Neutrophil (primary cell): Measurements from ENCODE around the gene TNFSF10.

Experiments used
- H3K27ac ChIP-seq: fragments of 200-600 bp; sonication (generic); 2 replicates; pipeline ENCODE4 v1.5.1; 2016; ENCODE audit warnings: mild to moderate bottlenecking, moderate library complexity
- H3K27me3 ChIP-seq: fragments of 200-600 bp; sonication (generic); 2 replicates; pipeline ENCODE4 v1.6.0; 2016; ENCODE audit warnings: mild to moderate bottlenecking
- H3K36me3 ChIP-seq: fragments of 200-600 bp; sonication (generic); 2 replicates; pipeline ENCODE4 v1.5.1; 2017
- H3K4me1 ChIP-seq, 2 experiments: fragments of 200-600 bp in 1 of 2; sonication (generic) in 1 of 2; 1 replicate in 1 of 2; 2 replicates in 1 of 2; pipeline versions ENCODE4 v1.5.1 to v1.6.1; 2013 to 2016; ENCODE audit warnings: low read depth in 1 of 2, low read length in 1 of 2, mild to moderate bottlenecking in 1 of 2, moderate library complexity in 1 of 2; ENCODE audit not compliant: control insufficient read depth in 1 of 2, insufficient read depth in 1 of 2
- H3K4me3 ChIP-seq, 2 experiments: fragments of 200-600 bp in 1 of 2; sonication (generic) in 1 of 2; 1 replicate in 1 of 2; 2 replicates in 1 of 2; pipeline ENCODE4 v1.5.1; 2013 to 2016; ENCODE audit warnings: low read depth in 1 of 2, low read length in 1 of 2, mild to moderate bottlenecking in 1 of 2, moderate library complexity in 1 of 2
- H3K9me3 ChIP-seq: fragments of 200-600 bp; sonication (generic); 2 replicates; pipeline ENCODE4 v1.5.1; 2016
- TF ChIP-seq, protein P1 (sequence below): fragments of 200-600 bp; sonication (generic); IDR thresholded peaks from 2 replicates; pipeline ENCODE4 v1.5.1; 2016; ENCODE audit warnings: antibody characterized with exemption

The TNFSF10 gene

DNA sequence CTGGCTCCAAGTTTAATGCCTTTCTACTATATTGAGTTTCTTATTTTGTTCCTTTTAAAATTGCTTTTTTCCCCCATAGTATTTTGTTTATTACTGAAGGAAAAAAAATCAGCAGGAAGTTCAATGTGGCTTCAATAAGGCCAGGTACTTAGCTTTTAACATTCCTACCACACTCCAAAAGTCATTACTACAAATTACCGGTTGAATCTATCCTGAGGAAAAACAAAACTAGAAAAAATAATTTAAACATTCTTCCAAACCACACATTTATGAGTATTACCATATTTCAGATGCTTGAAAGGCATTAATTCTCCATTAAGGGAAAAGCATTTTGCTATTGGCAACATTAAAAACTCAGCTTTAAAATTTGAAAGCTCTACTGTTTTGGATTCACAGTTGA, 20.2 kb upstream of the TNFSF10 start:
- TF ChIP-seq, protein P1, sequence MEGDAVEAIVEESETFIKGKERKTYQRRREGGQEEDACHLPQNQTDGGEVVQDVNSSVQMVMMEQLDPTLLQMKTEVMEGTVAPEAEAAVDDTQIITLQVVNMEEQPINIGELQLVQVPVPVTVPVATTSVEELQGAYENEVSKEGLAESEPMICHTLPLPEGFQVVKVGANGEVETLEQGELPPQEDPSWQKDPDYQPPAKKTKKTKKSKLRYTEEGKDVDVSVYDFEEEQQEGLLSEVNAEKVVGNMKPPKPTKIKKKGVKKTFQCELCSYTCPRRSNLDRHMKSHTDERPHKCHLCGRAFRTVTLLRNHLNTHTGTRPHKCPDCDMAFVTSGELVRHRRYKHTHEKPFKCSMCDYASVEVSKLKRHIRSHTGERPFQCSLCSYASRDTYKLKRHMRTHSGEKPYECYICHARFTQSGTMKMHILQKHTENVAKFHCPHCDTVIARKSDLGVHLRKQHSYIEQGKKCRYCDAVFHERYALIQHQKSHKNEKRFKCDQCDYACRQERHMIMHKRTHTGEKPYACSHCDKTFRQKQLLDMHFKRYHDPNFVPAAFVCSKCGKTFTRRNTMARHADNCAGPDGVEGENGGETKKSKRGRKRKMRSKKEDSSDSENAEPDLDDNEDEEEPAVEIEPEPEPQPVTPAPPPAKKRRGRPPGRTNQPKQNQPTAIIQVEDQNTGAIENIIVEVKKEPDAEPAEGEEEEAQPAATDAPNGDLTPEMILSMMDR = no peak
- Histone ChIP-seq H3K4me1 (peaks cover 32 to 34% of the 10 kb centered on the region in 2 experiments), H3K4me3 (no peak overlapping the region), H3K36me3 (no peaks in the 10 kb centered on the region), H3K9me3 (no peaks in the 10 kb centered on the region), H3K27me3 (no peaks in the 10 kb centered on the region), H3K27ac (no peak overlapping the region)

DNA sequence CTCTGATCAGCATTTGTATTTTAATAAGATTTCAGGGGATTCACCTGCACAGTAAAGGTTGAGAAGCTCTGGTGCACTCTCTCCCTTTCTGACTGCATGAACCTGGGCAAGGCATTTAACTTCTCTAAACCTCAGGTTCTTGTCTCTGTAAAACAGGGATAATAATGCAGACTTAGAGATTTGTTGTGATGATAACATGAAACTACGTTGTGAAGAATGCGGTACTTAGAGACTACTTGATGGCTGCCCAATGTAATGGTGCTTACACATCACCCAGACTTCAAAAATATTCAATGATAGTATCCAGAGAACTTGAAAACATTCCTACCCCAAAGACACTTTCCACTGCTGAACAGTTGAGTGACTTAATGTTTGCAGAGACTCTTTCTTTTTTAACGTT, 19.8 kb upstream of the TNFSF10 start:
- Histone ChIP-seq H3K4me3 (no peak overlapping the region), H3K27me3 (no peaks in the 10 kb centered on the region), H3K27ac (no peak overlapping the region), H3K4me1 (peaks cover 32 to 34% of the 10 kb centered on the region in 2 experiments), H3K9me3 (no peaks in the 10 kb centered on the region), H3K36me3 (no peaks in the 10 kb centered on the region)
- TF ChIP-seq, protein P1 = no peak

DNA sequence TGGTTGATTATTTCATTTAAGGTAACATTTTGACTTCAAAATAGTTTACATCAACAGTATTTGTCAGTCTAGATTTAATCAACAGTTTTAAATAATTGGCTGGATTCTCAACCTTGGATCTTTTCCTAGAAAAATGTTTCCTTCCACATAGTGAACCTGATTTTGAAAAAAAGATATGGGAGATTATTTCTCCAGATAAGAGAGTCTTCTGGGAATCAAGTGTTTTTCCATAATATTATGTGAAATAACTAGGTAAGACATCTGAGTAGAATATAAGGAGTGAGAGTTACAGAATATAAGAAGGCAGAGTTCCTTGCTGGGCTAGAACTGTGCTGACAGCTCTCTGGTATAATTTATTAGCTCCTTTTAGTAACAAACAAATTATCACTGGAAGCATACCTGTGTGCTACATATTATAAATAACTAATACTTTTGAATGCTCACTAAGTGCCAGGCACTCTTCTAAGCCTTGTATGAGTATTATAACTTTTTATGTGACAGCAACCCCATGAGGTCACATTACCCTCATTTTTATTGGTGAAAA, 18.8 kb upstream of the TNFSF10 start:
- H3K9me3 ChIP-seq = no peaks in the 10 kb centered on the region
- H3K36me3 ChIP-seq = no peaks in the 10 kb centered on the region
- H3K4me1 ChIP-seq = peaks cover 28 to 34% of the 10 kb centered on the region in 2 experiments
- no peaks in the 10 kb centered on the region for H3K27me3 ChIP-seq
- TF ChIP-seq, protein P1 = no peak
- no peak overlapping the region for H3K27ac ChIP-seq
- no peak overlapping the region for H3K4me3 ChIP-seq

DNA sequence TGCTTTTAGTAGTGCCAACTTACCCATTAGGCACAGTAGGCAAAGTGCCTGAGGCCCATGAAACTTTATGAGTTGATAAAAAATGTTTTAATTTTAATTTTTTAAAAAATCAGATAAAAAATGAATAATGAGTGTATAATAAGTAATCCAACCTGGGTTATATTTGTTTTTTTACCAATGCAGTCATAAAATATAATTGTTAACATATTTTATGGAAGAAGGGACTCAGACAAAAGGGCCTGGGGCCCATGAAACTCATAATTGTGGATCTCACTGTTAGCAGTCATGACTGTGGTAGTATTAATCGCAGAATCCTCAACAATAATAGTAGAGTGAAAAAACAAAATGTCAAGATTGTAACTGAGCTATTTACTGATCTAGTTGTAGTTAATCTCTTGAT, 16.8 kb upstream of the TNFSF10 start:
- Histone ChIP-seq H3K27ac (no peak overlapping the region), H3K36me3 (no peaks in the 10 kb centered on the region), H3K27me3 (no peaks in the 10 kb centered on the region), H3K9me3 (no peaks in the 10 kb centered on the region), H3K4me1 (peaks cover 34 to 35% of the 10 kb centered on the region in 2 experiments), H3K4me3 (no peak overlapping the region)
- TF ChIP-seq, protein P1 = no peak

DNA sequence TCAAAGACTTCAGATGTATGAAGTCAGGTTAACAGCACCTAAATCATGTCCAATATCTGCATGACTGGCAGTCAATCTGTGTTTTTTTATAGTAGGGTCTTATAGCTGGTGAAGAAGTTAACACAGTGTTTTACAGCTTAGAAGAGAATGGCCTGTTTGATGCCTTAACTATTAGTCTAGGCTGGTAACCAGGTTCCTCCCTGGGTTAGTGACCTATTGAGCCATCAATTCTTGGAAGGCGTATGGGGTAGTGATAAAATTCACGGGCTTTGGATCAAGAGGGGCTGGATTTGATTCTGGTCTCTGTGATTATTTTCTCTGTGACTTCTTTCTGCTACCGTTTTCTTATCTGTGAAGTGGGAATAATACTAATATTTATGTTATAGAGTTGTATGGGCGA, 16.0 kb upstream of the TNFSF10 start:
- no peaks in the 10 kb centered on the region for H3K36me3 ChIP-seq
- TF ChIP-seq, protein P1 = no peak

More for the DNA sequence above, 16.0 kb upstream of the TNFSF10 start:
- Histone ChIP-seq H3K4me1 (peaks cover 32 to 35% of the 10 kb centered on the region in 2 experiments), H3K4me3 (no peak overlapping the region), H3K27ac (no peak overlapping the region), H3K27me3 (no peaks in the 10 kb centered on the region), H3K9me3 (no peaks in the 10 kb centered on the region)
